ENCODE measurements around the gene AK4.

- no peak for TF ChIP-seq EZH2phosphoT487 (conservative IDR thresholded peaks at IDR 0.05; ENCODE audit: low read length)
- no peak for TF ChIP-seq CTCF (IDR thresholded peaks at IDR 0.05; ENCODE audit: insufficient read depth, low read length, poor library complexity, severe bottlenecking)
These were observed 1.5 kb downstream of the AK4 start for GRCh38 chr1:65149351-65150107.

Data from SU-DHL-6 (cell line).